Gastrocnemius medialis (tissue), 4 donors: ENCODE results near the gene CD151. TPM values are rescaled to one million over a fixed set of nuclear protein-coding genes. Genes with fewer than 3 reads are reported as not detected.
A peak's percentile ranks its signal among the peaks of the same experiment; 100 is the strongest.

ENCODE experiments used
- ATAC-seq, 2 donors: fragments of 150-250 bp; one replicate each; pipeline ENCODE4 v1.9.1; 2016
- DNase-seq, 2 donors: peaks; one replicate each; pipeline ENCODE4 v3.0.0-alpha.2; 2019
- H3K27ac ChIP-seq, 4 donors: fragments of 200-600 bp; sonication (generic); 1 replicate in 1 of 4; 2 replicates in 3 of 4; pipeline ENCODE4 v1.5.1; 2016 to 2018; ENCODE audit warnings: mild to moderate bottlenecking in 2 of 4, moderate library complexity in 1 of 4
- H3K27me3 ChIP-seq, 3 donors: fragments of 200-600 bp; sonication (generic) in 2 of 3; 1 replicate in 1 of 3; 2 replicates in 2 of 3; pipeline versions ENCODE4 v1.5.1 to v1.6.0; 2016 to 2019; ENCODE audit warnings: mild to moderate bottlenecking in 1 of 3, moderate library complexity in 1 of 3
- H3K36me3 ChIP-seq, 2 donors: fragments of 200-600 bp; sonication (generic) in 1 of 2; one replicate each; pipeline ENCODE4 v1.5.1; 2017 to 2018
- H3K4me1 ChIP-seq, 2 donors: fragments of 200-600 bp; sonication (generic) in 1 of 2; one replicate each; pipeline ENCODE4 v1.5.1; 2016 to 2017; ENCODE audit warnings: mild to moderate bottlenecking in 2 of 2
- H3K4me3 ChIP-seq, 4 donors: fragments of 200-600 bp; sonication (generic) in 3 of 4; 1 replicate in 1 of 4; 2 replicates in 3 of 4; pipeline ENCODE4 v1.5.1; 2016 to 2019; ENCODE audit warnings: mild to moderate bottlenecking in 2 of 4
- H3K9me3 ChIP-seq, 3 donors: fragments of 200-600 bp; sonication (generic) in 2 of 3; 1 replicate in 1 of 3; 2 replicates in 2 of 3; pipeline ENCODE4 v1.5.1; 2016 to 2019
- POLR2A ChIP-seq, 2 donors: fragments of 450-650 bp; IDR thresholded peaks; one replicate each; pipeline ENCODE4 v1.6.1; 2017; ENCODE audit warnings: antibody characterized with exemption in 2 of 2, mild to moderate bottlenecking in 2 of 2, moderate library complexity in 2 of 2
- in situ Hi-C, 4 donors: fragments of 200-750 bp; cut with MboI; loops; one replicate each; pipeline versions ENCODE4 v1.15.0 to v1.8.0; 2017; ENCODE audit warnings: low sequenced_read_pairs in 4 of 4
- intact Hi-C: fragments of 100-400 bp; cut with DNase I; formaldehyde crosslinking; loops from one replicate; pipeline ENCODE4 v1.15.1; 2023; ENCODE audit warnings: low total_unique reads
- total RNA-seq, 4 donors: library from RNA; depleted of rRNA; stranded (reverse); fragments of >200 nt; gene quantifications; one replicate each; pipeline versions ENCODE4 v1.1.0 to v1.2.3, GENCODE V29; 2016
- TF ChIP-seq, protein P1 (sequence below), 5 experiments: fragments of 450-650 bp in 3 of 5; fragments of 200-600 bp in 2 of 5; sonication (generic) in 2 of 5; IDR thresholded peaks in 4 of 5; conservative IDR thresholded peaks in 1 of 5; 1 replicate in 4 of 5; 2 replicates in 1 of 5; pipeline ENCODE4 v1.5.1; 2016 to 2019; ENCODE audit warnings: antibody characterized with exemption in 5 of 5, mild to moderate bottlenecking in 3 of 5, moderate library complexity in 3 of 5

The CD151 gene
- total RNA-seq, 4 donors from 2014 or later, result 77.0 to 206 (median 169) TPM

DNA sequence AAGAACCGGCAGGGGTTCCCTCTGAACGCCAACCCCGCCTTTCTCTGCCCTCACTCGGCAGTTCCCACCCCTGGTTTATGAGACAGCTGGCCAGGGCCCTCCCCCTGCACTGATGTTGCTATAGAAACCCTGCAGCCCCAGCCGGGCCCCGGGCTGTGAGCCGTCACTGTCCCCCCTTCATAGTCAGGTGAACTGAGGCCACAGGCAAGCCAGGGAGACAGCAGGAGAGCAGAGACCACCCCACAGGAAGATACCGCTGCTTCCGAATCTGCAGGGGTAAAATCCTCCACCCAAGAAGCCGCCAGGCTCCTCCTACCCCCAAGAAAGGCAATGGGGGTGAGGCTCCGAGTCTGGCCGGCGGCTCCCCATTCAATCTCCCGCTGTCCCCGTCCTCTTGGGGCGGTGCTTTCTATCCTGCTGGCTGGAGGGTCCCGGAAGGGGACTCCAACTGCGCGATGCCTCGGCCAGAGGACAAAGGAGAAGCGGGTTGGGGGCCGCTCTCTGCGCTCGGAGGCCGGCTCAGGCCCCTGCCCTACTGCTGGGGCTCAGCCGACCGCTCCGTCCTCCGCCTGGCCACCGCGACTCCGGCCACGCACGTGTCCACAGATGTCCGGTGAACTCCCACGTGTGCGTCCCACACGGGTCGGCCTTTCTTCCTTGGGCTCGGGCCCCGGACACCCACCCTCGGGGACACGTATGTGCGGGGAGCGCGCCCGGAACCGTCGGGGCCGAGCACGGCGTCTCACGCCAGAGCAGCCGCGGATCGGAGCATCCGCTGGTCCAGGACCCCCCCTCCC, 35.3 kb upstream of the CD151 start:
- TF ChIP-seq, protein P1, sequence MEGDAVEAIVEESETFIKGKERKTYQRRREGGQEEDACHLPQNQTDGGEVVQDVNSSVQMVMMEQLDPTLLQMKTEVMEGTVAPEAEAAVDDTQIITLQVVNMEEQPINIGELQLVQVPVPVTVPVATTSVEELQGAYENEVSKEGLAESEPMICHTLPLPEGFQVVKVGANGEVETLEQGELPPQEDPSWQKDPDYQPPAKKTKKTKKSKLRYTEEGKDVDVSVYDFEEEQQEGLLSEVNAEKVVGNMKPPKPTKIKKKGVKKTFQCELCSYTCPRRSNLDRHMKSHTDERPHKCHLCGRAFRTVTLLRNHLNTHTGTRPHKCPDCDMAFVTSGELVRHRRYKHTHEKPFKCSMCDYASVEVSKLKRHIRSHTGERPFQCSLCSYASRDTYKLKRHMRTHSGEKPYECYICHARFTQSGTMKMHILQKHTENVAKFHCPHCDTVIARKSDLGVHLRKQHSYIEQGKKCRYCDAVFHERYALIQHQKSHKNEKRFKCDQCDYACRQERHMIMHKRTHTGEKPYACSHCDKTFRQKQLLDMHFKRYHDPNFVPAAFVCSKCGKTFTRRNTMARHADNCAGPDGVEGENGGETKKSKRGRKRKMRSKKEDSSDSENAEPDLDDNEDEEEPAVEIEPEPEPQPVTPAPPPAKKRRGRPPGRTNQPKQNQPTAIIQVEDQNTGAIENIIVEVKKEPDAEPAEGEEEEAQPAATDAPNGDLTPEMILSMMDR (IDR thresholded peaks at IDR 0.05 in 4 of 5, conservative IDR thresholded peaks at IDR 0.05 in 1 of 5), result no peak
- no peak for TF ChIP-seq POLR2A (IDR thresholded peaks at IDR 0.05)
- in situ Hi-C loops (no loop called here), intact Hi-C loops (loop anchor here (1.0 to 5.0 kb wide), 3 partner anchors 50 to 135 kb away; partner anchors contain the start of gene TALDO1)
- Histone ChIP-seq H3K27me3 (peaks cover 12 to 26% (median 24%) of the 10 kb centered on the region in 3 donors), H3K4me1 (peaks cover 11 to 35% of the 10 kb centered on the region in 2 donors), H3K36me3 (peaks cover 0 to 33% of the 10 kb centered on the region in 2 donors), H3K27ac (peak overlapping the region; percentile 57 to 69 (median 64)), H3K9me3 (no peaks in the 10 kb centered on the region), H3K4me3 (peak overlapping the region; percentile 64 to 71 (median 68))
- DNase-seq, result no peak
- ATAC-seq, result peak; percentile 33 to 35

DNA sequence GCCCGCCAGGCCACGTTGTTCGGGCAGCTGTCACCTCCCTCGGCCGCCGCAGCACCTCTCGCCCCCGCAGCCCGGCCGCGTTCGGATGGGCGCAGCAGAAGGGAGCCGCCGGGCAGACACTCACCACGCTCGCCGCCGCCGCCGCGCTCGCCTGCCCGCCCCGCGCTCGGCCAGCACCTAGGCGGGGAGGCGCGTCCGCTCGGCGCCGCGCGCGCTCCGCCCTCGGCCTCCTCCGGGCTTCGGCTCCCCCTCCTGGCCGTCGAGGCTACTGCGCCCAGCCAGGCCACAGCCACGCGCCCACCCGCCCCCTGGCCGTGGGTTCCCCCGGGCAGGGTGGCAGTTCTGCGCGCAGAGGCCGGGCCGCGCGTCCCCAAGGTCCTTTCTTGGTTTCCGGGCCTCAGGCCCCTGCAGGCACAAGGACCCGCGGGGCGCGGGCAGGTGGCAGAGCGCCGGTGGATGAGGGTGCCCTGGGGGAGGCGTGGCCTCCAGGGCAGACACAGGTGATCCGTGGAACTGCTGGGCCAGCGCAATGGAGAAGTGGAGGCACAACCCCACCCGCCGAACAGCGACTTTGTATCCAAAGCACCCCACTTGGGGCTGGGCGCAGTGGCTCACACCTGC, 34.5 kb upstream of the CD151 start, which contains the start of gene SLC25A22:
SLC25A22 (minus strand) TSS at position 189 of the 621 bp plus-strand sequence. CDS start 3,275 bp downstream, outside the sequence.
- in situ Hi-C loops (no loop called here), intact Hi-C loops (loop anchor here (1.0 to 5.0 kb wide), 3 partner anchors 51 to 136 kb away; partner anchors contain the start of gene TALDO1)
- Histone ChIP-seq H3K4me1 (peaks cover 11 to 35% of the 10 kb centered on the region in 2 donors), H3K4me3 (peak within 1 kb of the TSS; percentile 64 to 71 (median 68)), H3K27ac (peak within 1 kb of the TSS; percentile 57 to 69 (median 64)), H3K36me3 (peaks cover 0 to 40% of the 10 kb centered on the region in 2 donors), H3K9me3 (no peaks in the 10 kb centered on the region), H3K27me3 (peaks cover 10 to 24% (median 23%) of the 10 kb centered on the region in 3 donors)
- peak in 1 of 2 donors; percentile 57 for DNase-seq
- TF ChIP-seq, protein P1 (IDR thresholded peaks at IDR 0.05 in 4 of 5, conservative IDR thresholded peaks at IDR 0.05 in 1 of 5), result peak; percentile 73 to 97 (median 92)
- TF ChIP-seq POLR2A (IDR thresholded peaks at IDR 0.05), result no peak
- peak; percentile 67 to 79 for ATAC-seq

DNA sequence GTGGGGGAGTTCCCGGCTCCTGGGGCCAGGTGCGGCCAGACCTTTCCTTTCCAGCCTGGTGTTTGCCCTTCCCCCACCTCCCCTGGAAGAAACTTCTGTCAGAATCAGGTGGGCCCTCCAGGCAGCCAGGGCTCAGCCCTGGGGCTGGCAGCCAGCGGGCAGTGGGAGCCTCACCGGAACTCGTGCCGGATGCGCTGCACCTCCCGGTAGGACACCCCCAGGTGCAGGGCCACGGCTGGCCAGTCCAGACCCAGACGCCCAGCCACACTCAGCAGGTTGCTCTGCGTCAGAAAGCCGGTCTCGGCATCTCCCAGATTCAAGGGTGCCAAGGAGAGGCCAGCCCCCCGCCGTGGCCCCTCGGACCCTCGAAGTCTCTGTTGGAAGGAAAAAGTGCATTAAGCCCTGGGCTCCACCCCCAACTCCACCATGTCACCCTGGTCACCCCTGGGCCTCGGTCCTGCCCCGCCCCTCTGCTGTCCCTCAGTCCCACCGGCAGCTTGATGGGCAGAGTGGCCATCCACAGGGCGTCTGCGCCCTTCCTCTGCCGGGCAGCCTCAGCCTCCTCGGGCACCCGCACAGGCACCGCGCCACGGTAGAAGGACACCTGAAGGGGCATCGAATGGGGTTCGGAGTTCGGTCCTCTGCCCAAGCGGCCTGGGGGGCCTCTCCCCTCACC, 33.0 kb upstream of the CD151 start:
- DNase-seq (no peak), ATAC-seq (no peak)
- peaks cover 3 to 11% (median 8%) of the 10 kb centered on the region in 3 donors for H3K27me3 ChIP-seq
- no peak for TF ChIP-seq POLR2A (IDR thresholded peaks at IDR 0.05)
- TF ChIP-seq, protein P1 (IDR thresholded peaks at IDR 0.05 in 4 of 5, conservative IDR thresholded peaks at IDR 0.05 in 1 of 5), result no peak
- H3K4me3 ChIP-seq, result no peak overlapping the region
- peaks cover 0 to 41% of the 10 kb centered on the region in 2 donors for H3K36me3 ChIP-seq
- no peaks in the 10 kb centered on the region for H3K9me3 ChIP-seq
- peaks cover 22 to 46% of the 10 kb centered on the region in 2 donors for H3K4me1 ChIP-seq
- intact Hi-C loops, result loop anchor here (5.0 kb wide), 1 partner anchor 137 kb away; no protein-coding TSS in a partner anchor
- H3K27ac ChIP-seq, result no peak overlapping the region
- in situ Hi-C loops, result no loop called here

- intact Hi-C loops (no loop called here), in situ Hi-C loops (no loop called here)
- Histone ChIP-seq H3K27me3 (peaks cover 0 to 6% (median 3%) of the 10 kb centered on the region in 3 donors), H3K4me1 (peaks cover 23 to 44% of the 10 kb centered on the region in 2 donors), H3K9me3 (no peaks in the 10 kb centered on the region), H3K36me3 (peaks cover 0 to 41% of the 10 kb centered on the region in 2 donors), H3K4me3 (no peak overlapping the region), H3K27ac (no peak overlapping the region)
- no peak for ATAC-seq
- DNase-seq, result no peak
- TF ChIP-seq POLR2A (IDR thresholded peaks at IDR 0.05), result no peak
- TF ChIP-seq, protein P1 (IDR thresholded peaks at IDR 0.05 in 4 of 5, conservative IDR thresholded peaks at IDR 0.05 in 1 of 5), result no peak
Measured at GRCh38 chr11:800473-800872, 32.3 kb upstream of the CD151 start.
